Measurements from ENCODE around the gene AKAP8L.

AKAP8L gene

DNA sequence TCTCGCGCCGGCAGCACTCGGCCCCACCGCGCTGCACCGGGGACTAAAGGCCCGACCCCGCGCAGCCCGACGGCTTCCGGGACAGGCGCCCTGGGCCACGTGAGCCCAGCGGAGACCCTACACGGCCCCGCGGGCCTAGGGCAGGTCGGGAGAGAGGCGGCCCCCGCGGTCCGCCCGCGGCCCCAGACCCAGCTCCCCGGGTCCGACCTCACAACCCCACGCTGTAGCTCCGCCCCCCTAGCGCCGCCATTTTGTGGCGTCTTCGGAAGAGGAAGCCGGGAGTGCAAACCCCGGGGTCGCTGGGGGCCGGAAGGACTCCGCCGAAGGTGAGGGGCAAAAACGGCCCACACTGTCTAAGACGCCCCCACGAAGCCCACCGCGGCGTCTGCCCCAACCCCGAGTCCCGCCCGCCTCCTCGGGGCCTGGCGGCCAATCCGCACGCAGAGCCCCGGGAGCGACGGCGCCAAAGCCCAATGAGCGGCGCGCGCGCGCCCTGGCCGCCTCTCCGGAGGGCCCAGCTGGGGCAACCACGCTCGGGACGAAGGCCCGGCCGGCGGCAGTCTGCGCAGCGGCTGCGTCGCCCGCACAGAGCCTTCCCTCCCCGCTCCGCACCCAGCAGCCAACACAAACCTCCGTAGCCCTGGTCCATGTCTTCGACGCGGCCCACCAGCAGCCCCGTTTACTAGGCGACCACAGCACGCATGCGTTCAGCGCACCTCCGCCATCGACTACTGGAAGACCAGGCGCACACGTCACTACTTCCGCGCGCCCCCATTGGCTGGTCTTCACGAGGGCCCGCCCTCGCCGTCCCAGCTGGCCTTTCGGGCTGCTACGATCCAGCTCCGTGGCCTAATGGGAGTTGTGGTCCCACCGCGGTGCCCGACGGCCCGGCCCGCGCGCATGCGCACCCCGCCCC lies 39.4 kb downstream of the AKAP8L start, which contains the start of gene AKAP8:
TSS of gene AKAP8 (minus strand) at position 705 of the 916 bp plus-strand sequence. CDS start at position 649, 56 bp downstream.
- Histone ChIP-seq H3K27ac (ENCODE audit: low read length) (no peak within 1 kb of the TSS), H3K27me3 (ENCODE audit: control insufficient read depth, insufficient read depth, low read length) (no peaks in the 10 kb centered on the region), H3K4me3 (ENCODE audit: low read length) (peak within 1 kb of the TSS; percentile 68), H3K36me3 (ENCODE audit: control insufficient read depth, insufficient read depth, low read length) (no peaks in the 10 kb centered on the region), H3K4me1 (ENCODE audit: control insufficient read depth, insufficient read depth, low read length) (no peaks in the 10 kb centered on the region), H3K9me3 (ENCODE audit: control insufficient read depth, insufficient read depth, low read length) (no peaks in the 10 kb centered on the region)
- peak; percentile 82 for DNase-seq (ENCODE audit: low read depth, low spot score)
- no CpG with 5 or more reads among the region's 111 CpGs for WGBS (ENCODE audit: insufficient coverage, insufficient read length)

- Histone ChIP-seq H3K36me3 (ENCODE audit: control insufficient read depth, insufficient read depth, low read length) (no peaks in the 10 kb centered on the region), H3K4me3 (ENCODE audit: low read length) (peak overlapping the region; percentile 68), H3K27me3 (ENCODE audit: control insufficient read depth, insufficient read depth, low read length) (no peaks in the 10 kb centered on the region), H3K4me1 (ENCODE audit: control insufficient read depth, insufficient read depth, low read length) (no peaks in the 10 kb centered on the region), H3K9me3 (ENCODE audit: control insufficient read depth, insufficient read depth, low read length) (no peaks in the 10 kb centered on the region), H3K27ac (ENCODE audit: low read length) (no peak overlapping the region)
- DNase-seq (ENCODE audit: low read depth, low spot score) = no peak
- no CpG with 5 or more reads among the region's 22 CpGs for WGBS (ENCODE audit: insufficient coverage, insufficient read length)
Observed at GRCh38 chr19:15378534-15379082, 40.2 kb downstream of the AKAP8L start.

DNA sequence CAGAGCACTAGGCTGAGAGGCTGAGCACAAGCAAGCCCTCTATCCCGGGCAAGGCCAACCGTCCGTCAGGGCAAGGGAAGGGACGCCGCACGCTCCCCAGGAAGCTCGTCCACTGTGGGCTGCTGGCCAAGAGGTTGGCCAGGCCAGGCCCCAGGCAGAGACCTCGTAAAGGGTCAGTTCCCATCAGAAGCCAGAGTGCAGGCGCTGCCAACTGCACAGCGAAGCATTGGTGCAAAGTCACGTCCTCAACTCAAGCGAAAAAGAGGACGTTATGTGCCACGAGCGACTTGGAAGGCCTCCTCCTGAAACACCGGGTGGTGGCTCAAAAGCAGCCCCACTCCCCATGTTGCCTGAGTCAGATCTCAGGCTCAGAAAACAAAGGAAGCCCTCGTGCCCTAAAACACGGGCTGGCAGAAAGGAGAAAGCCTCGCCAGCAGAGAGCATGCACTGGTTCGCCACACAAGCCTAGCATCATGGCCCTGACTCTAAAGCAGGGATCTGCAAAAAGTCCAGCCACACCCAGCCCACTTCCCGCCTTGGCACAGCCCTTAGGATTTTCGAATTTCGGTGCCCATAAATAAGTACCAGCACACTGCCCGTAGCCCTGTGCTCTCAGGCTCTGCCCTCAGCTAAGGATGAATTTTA lies 43.9 kb downstream of the AKAP8L start:
- Histone ChIP-seq H3K27me3 (ENCODE audit: control insufficient read depth, insufficient read depth, low read length) (no peaks in the 10 kb centered on the region), H3K36me3 (ENCODE audit: control insufficient read depth, insufficient read depth, low read length) (peaks cover 15% of the 10 kb centered on the region), H3K9me3 (ENCODE audit: control insufficient read depth, insufficient read depth, low read length) (no peaks in the 10 kb centered on the region), H3K27ac (ENCODE audit: low read length) (no peak overlapping the region), H3K4me3 (ENCODE audit: low read length) (no peak overlapping the region), H3K4me1 (ENCODE audit: control insufficient read depth, insufficient read depth, low read length) (no peaks in the 10 kb centered on the region)
- WGBS (ENCODE audit: insufficient coverage, insufficient read length) = no CpG with 5 or more reads among the region's 24 CpGs
- DNase-seq (ENCODE audit: low read depth, low spot score) = no peak

- Histone ChIP-seq H3K4me3 (ENCODE audit: low read length) (no peak overlapping the region), H3K27ac (ENCODE audit: low read length) (no peak overlapping the region), H3K4me1 (ENCODE audit: control insufficient read depth, insufficient read depth, low read length) (no peaks in the 10 kb centered on the region), H3K36me3 (ENCODE audit: control insufficient read depth, insufficient read depth, low read length) (peaks cover 22% of the 10 kb centered on the region), H3K27me3 (ENCODE audit: control insufficient read depth, insufficient read depth, low read length) (no peaks in the 10 kb centered on the region), H3K9me3 (ENCODE audit: control insufficient read depth, insufficient read depth, low read length) (no peaks in the 10 kb centered on the region)
- WGBS (ENCODE audit: insufficient coverage, insufficient read length) = no CpG with 5 or more reads among the region's 21 CpGs
- no peak for DNase-seq (ENCODE audit: low read depth, low spot score)
Observed at GRCh38 chr19:15374105-15374651, 44.6 kb downstream of the AKAP8L start.

- Histone ChIP-seq H3K27ac (ENCODE audit: low read length) (no peak overlapping the region), H3K9me3 (ENCODE audit: control insufficient read depth, insufficient read depth, low read length) (no peaks in the 10 kb centered on the region), H3K4me1 (ENCODE audit: control insufficient read depth, insufficient read depth, low read length) (no peaks in the 10 kb centered on the region), H3K4me3 (ENCODE audit: low read length) (no peak overlapping the region), H3K36me3 (ENCODE audit: control insufficient read depth, insufficient read depth, low read length) (peaks cover 27% of the 10 kb centered on the region), H3K27me3 (ENCODE audit: control insufficient read depth, insufficient read depth, low read length) (no peaks in the 10 kb centered on the region)
- no peak for DNase-seq (ENCODE audit: low read depth, low spot score)
- no CpG with 5 or more reads among the region's 22 CpGs for WGBS (ENCODE audit: insufficient coverage, insufficient read length)
Observed at GRCh38 chr19:15373644-15374043, 45.1 kb downstream of the AKAP8L start.

- Histone ChIP-seq H3K4me1 (ENCODE audit: control insufficient read depth, insufficient read depth, low read length) (no peaks in the 10 kb centered on the region), H3K4me3 (ENCODE audit: low read length) (no peak overlapping the region), H3K27me3 (ENCODE audit: control insufficient read depth, insufficient read depth, low read length) (no peaks in the 10 kb centered on the region), H3K27ac (ENCODE audit: low read length) (no peak overlapping the region), H3K9me3 (ENCODE audit: control insufficient read depth, insufficient read depth, low read length) (no peaks in the 10 kb centered on the region), H3K36me3 (ENCODE audit: control insufficient read depth, insufficient read depth, low read length) (peaks cover 35% of the 10 kb centered on the region)
- no peak for DNase-seq (ENCODE audit: low read depth, low spot score)
- WGBS (ENCODE audit: insufficient coverage, insufficient read length) = no CpG with 5 or more reads among the region's 30 CpGs
Observed at GRCh38 chr19:15372891-15373301, 45.9 kb downstream of the AKAP8L start.

DNA sequence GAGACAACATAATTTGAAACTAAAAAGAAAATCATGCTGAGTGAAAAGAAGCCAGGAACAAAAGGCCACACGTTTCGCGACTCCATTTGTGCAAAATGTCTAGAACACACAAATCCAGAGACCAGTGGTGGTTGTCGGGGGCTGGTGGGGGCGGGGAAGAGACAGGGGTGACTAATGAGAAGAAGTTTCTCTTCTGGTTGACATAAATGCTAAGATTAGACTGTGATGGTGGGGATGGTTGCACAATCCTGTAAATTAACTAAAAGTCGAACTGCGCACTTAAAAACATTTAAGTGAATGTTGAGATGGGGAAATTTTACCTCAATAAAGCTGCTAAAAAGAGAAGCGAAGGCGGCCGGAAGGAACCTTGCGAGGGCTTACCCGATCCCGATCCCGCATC lies 46.3 kb downstream of the AKAP8L start:
- Histone ChIP-seq H3K27me3 (ENCODE audit: control insufficient read depth, insufficient read depth, low read length) (no peaks in the 10 kb centered on the region), H3K27ac (ENCODE audit: low read length) (no peak overlapping the region), H3K9me3 (ENCODE audit: control insufficient read depth, insufficient read depth, low read length) (no peaks in the 10 kb centered on the region), H3K4me3 (ENCODE audit: low read length) (no peak overlapping the region), H3K4me1 (ENCODE audit: control insufficient read depth, insufficient read depth, low read length) (no peaks in the 10 kb centered on the region), H3K36me3 (ENCODE audit: control insufficient read depth, insufficient read depth, low read length) (peaks cover 39% of the 10 kb centered on the region)
- WGBS (ENCODE audit: insufficient coverage, insufficient read length) = no CpG with 5 or more reads among the region's 14 CpGs
- DNase-seq (ENCODE audit: low read depth, low spot score) = no peak

DNA sequence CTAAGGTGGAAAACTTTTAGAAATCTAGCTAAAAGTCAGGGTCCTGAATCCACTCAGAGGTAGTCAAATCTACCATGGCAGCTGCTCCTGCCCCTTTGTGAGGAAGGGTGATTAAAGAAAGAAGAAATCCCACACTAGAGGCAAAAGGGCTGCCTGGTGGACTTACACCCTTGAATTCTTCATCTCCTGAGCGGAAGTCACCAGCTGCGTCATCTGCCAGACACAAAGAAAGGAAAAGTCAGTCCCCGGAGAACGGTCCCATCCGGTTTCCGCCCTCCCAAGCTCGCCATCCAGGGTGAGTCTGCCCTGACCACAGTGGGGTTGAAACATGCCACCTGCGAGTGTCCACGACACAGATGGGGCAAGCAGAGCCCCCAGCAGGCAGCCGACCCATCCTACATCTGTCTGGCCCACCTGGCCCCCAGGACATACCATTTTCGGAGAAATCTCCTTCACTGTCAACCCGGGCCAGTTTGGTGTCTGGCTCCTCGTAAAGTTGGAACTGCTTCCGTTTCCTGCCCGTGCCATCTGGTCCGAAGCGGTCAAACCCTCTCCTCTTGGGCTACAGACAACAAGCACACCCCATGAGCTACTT lies 46.9 kb downstream of the AKAP8L start:
- Histone ChIP-seq H3K27ac (ENCODE audit: low read length) (no peak overlapping the region), H3K27me3 (ENCODE audit: control insufficient read depth, insufficient read depth, low read length) (no peaks in the 10 kb centered on the region)

GRCh38 chr19:15371119-15371518 lies 47.7 kb downstream of the AKAP8L start:
- no peaks in the 10 kb centered on the region for H3K4me1 ChIP-seq (ENCODE audit: control insufficient read depth, insufficient read depth, low read length)
- no peak overlapping the region for H3K4me3 ChIP-seq (ENCODE audit: low read length)
- H3K9me3 ChIP-seq (ENCODE audit: control insufficient read depth, insufficient read depth, low read length) = no peaks in the 10 kb centered on the region
- no peak overlapping the region for H3K27ac ChIP-seq (ENCODE audit: low read length)
- no CpG with 5 or more reads among the region's 7 CpGs for WGBS (ENCODE audit: insufficient coverage, insufficient read length)
- no peaks in the 10 kb centered on the region for H3K27me3 ChIP-seq (ENCODE audit: control insufficient read depth, insufficient read depth, low read length)
- H3K36me3 ChIP-seq (ENCODE audit: control insufficient read depth, insufficient read depth, low read length) = peaks cover 40% of the 10 kb centered on the region
- no peak for DNase-seq (ENCODE audit: low read depth, low spot score)

More for the DNA sequence above, 46.9 kb downstream of the AKAP8L start:
- Histone ChIP-seq H3K4me3 (ENCODE audit: low read length) (no peak overlapping the region), H3K9me3 (ENCODE audit: control insufficient read depth, insufficient read depth, low read length) (no peaks in the 10 kb centered on the region), H3K4me1 (ENCODE audit: control insufficient read depth, insufficient read depth, low read length) (no peaks in the 10 kb centered on the region), H3K36me3 (ENCODE audit: control insufficient read depth, insufficient read depth, low read length) (peaks cover 40% of the 10 kb centered on the region)
- no CpG with 5 or more reads among the region's 17 CpGs for WGBS (ENCODE audit: insufficient coverage, insufficient read length)
- no peak for DNase-seq (ENCODE audit: low read depth, low spot score)

- no peak overlapping the region for H3K27ac ChIP-seq (ENCODE audit: low read length)
- no peaks in the 10 kb centered on the region for H3K4me1 ChIP-seq (ENCODE audit: control insufficient read depth, insufficient read depth, low read length)
- no CpG with 5 or more reads among the region's 9 CpGs for WGBS (ENCODE audit: insufficient coverage, insufficient read length)
- H3K27me3 ChIP-seq (ENCODE audit: control insufficient read depth, insufficient read depth, low read length) = no peaks in the 10 kb centered on the region
- no peak overlapping the region for H3K4me3 ChIP-seq (ENCODE audit: low read length)
- H3K36me3 ChIP-seq (ENCODE audit: control insufficient read depth, insufficient read depth, low read length) = peaks cover 51% of the 10 kb centered on the region
- DNase-seq (ENCODE audit: low read depth, low spot score) = no peak
- H3K9me3 ChIP-seq (ENCODE audit: control insufficient read depth, insufficient read depth, low read length) = no peaks in the 10 kb centered on the region
Observed at GRCh38 chr19:15369594-15369891, 49.2 kb downstream of the AKAP8L start.
